Loucy (cell line): ENCODE measurements around the gene BPHL.

Source experiments
- H2AFZ ChIP-seq: fragments of 200-600 bp; sonication (generic); 2 replicates; pipeline ENCODE4 v1.6.0; 2016; ENCODE audit warnings: antibody characterized with exemption, mild to moderate bottlenecking, low read length, moderate library complexity
- H3F3A ChIP-seq: fragments of 200-600 bp; 2 replicates; pipeline ENCODE4 v1.6.0; 2016; ENCODE audit warnings: antibody characterized with exemption, low read depth, mild to moderate bottlenecking
- H3K27me3 ChIP-seq: fragments of 200-600 bp; sonication (generic); 2 replicates; pipeline ENCODE4 v1.6.1; 2014; ENCODE audit warnings: low read length, mild to moderate bottlenecking; ENCODE audit not compliant: insufficient read depth, poor library complexity, severe bottlenecking
- H3K36me3 ChIP-seq: fragments of 200-600 bp; sonication (generic); 2 replicates; pipeline ENCODE4 v1.6.1; 2016; ENCODE audit warnings: low read length; ENCODE audit not compliant: insufficient read depth
- H3K4me1 ChIP-seq: fragments of 200-600 bp; sonication (generic); 2 replicates; pipeline ENCODE4 v1.5.1; 2014; ENCODE audit warnings: low read length, mild to moderate bottlenecking; ENCODE audit not compliant: insufficient read depth, poor library complexity, severe bottlenecking
- H3K4me2 ChIP-seq: fragments of 200-600 bp; sonication (generic); 2 replicates; pipeline ENCODE4 v1.6.0; 2014; ENCODE audit warnings: antibody characterized with exemption, low read length, low read depth, mild to moderate bottlenecking; ENCODE audit not compliant: poor library complexity, severe bottlenecking
- H3K4me3 ChIP-seq: fragments of 200-600 bp; sonication (generic); 2 replicates; pipeline ENCODE4 v1.5.1; 2014; ENCODE audit warnings: low read length, mild to moderate bottlenecking, mixed read lengths; ENCODE audit not compliant: poor library complexity, severe bottlenecking
- H3K79me2 ChIP-seq: fragments of 200-600 bp; sonication (generic); 2 replicates; pipeline ENCODE4 v1.6.1; 2014; ENCODE audit warnings: low read length; ENCODE audit not compliant: insufficient read depth
- H3K9ac ChIP-seq: fragments of 200-600 bp; sonication (generic); 2 replicates; pipeline ENCODE4 v1.6.0; 2014; ENCODE audit warnings: mild to moderate bottlenecking, low read depth, low read length, moderate library complexity; ENCODE audit not compliant: poor library complexity, severe bottlenecking
- H3K9me2 ChIP-seq: fragments of 200-600 bp; sonication (generic); replicated peaks from 2 replicates; pipeline ENCODE4 v1.6.1; 2016; ENCODE audit warnings: low read depth, low read length, mixed read lengths
- H3K9me3 ChIP-seq: fragments of 200-600 bp; sonication (generic); 2 replicates; pipeline ENCODE4 v1.6.1; 2014; ENCODE audit warnings: mild to moderate bottlenecking, antibody characterized with exemption, low read length, low read depth; ENCODE audit not compliant: insufficient read depth
- H4K20me1 ChIP-seq: fragments of 200-600 bp; sonication (generic); 2 replicates; pipeline ENCODE4 v1.6.0; 2014; ENCODE audit warnings: antibody characterized with exemption, low read length, mild to moderate bottlenecking; ENCODE audit not compliant: insufficient read depth, poor library complexity, severe bottlenecking
- CTCF ChIP-seq: fragments of 200-600 bp; sonication (generic); conservative IDR thresholded peaks from 2 replicates; pipeline ENCODE4 v1.5.1; 2014; ENCODE audit warnings: mild to moderate bottlenecking, antibody characterized with exemption, low read length
- EZH2phosphoT487 ChIP-seq: fragments of 200-600 bp; IDR thresholded peaks from 2 replicates; pipeline ENCODE4 v1.6.1; 2018; ENCODE audit warnings: antibody characterized with exemption, mild to moderate bottlenecking, moderate library complexity, borderline replicate concordance

BPHL gene

GRCh38 chr6:3086282-3086946, 32.1 kb upstream of the BPHL start:
- peaks cover 12% of the 10 kb centered on the region for H3K4me1 ChIP-seq
- no peaks in the 10 kb centered on the region for H3K27me3 ChIP-seq
- peaks cover 4% of the 10 kb centered on the region for H4K20me1 ChIP-seq
- H3K36me3 ChIP-seq: peaks cover 61% of the 10 kb centered on the region; the same call in 1 of the 2 replicates
- H3K4me2 ChIP-seq: no peak overlapping the region
- no peaks in the 10 kb centered on the region for H3K9me2 ChIP-seq
- no peak overlapping the region for H2AFZ ChIP-seq
- no peak overlapping the region for H3K4me3 ChIP-seq
- no peaks in the 10 kb centered on the region for H3K9me3 ChIP-seq
- H3F3A ChIP-seq: peaks cover 8% of the 10 kb centered on the region; the same call in 1 of the 2 replicates
- no peak overlapping the region for H3K9ac ChIP-seq
- H3K79me2 ChIP-seq: no peaks in the 10 kb centered on the region
- TF ChIP-seq CTCF: no peak
- TF ChIP-seq EZH2phosphoT487: no peak

- Histone ChIP-seq H3K9me2 (no peaks in the 10 kb centered on the region), H2AFZ (no peak overlapping the region), H3K9me3 (no peaks in the 10 kb centered on the region), H3K36me3 (peaks cover 44% of the 10 kb centered on the region; the same call in 1 of the 2 replicates), H3K4me3 (no peak overlapping the region), H3F3A (peaks cover 8% of the 10 kb centered on the region; the same call in 1 of the 2 replicates), H3K4me2 (no peak overlapping the region), H3K79me2 (no peaks in the 10 kb centered on the region), H3K4me1 (peaks cover 12% of the 10 kb centered on the region), H3K27me3 (no peaks in the 10 kb centered on the region), H4K20me1 (peaks cover 4% of the 10 kb centered on the region), H3K9ac (peak overlapping the region; percentile 34)
- TF ChIP-seq EZH2phosphoT487 (no peak), CTCF (no peak)
Observed at GRCh38 chr6:3088446-3088845, 30.1 kb upstream of the BPHL start.

GRCh38 chr6:3088968-3089367, 29.5 kb upstream of the BPHL start:
- H3K9me3 ChIP-seq: no peaks in the 10 kb centered on the region
- peaks cover 4% of the 10 kb centered on the region for H4K20me1 ChIP-seq
- H3K36me3 ChIP-seq: peaks cover 40% of the 10 kb centered on the region; the same call in 1 of the 2 replicates
- no peak overlapping the region for H3K4me2 ChIP-seq
- H2AFZ ChIP-seq: no peak overlapping the region
- H3K4me1 ChIP-seq: peaks cover 12% of the 10 kb centered on the region
- TF ChIP-seq EZH2phosphoT487 (no peak), CTCF (no peak)
- no peak overlapping the region for H3K4me3 ChIP-seq
- H3K79me2 ChIP-seq: no peaks in the 10 kb centered on the region
- H3K27me3 ChIP-seq: no peaks in the 10 kb centered on the region
- H3K9me2 ChIP-seq: no peaks in the 10 kb centered on the region
- H3K9ac ChIP-seq: peak overlapping the region; percentile 34
- peaks cover 8% of the 10 kb centered on the region; the same call in 1 of the 2 replicates for H3F3A ChIP-seq
